ENCODE data around the gene CALCB.
A peak's percentile ranks its signal among the peaks of the same experiment; 100 is the strongest.

Gene CALCB

GRCh38 chr11:15071556-15072255 is 1.7 kb upstream of the CALCB start:
- DNase-seq (ENCODE audit: low read depth), result no peak
- no peak overlapping the region for H3K4me3 ChIP-seq (ENCODE audit: low read depth, low read length)
- TF ChIP-seq MAX (IDR thresholded peaks at IDR 0.05; ENCODE audit: low read depth, low read length) (no peak), POLR2A (IDR thresholded peaks at IDR 0.05; ENCODE audit: extremely low read depth, insufficient read length) (no peak), MYC (IDR thresholded peaks at IDR 0.05; ENCODE audit: low read depth, low read length) (no peak)
- TF ChIP-seq, protein P1, sequence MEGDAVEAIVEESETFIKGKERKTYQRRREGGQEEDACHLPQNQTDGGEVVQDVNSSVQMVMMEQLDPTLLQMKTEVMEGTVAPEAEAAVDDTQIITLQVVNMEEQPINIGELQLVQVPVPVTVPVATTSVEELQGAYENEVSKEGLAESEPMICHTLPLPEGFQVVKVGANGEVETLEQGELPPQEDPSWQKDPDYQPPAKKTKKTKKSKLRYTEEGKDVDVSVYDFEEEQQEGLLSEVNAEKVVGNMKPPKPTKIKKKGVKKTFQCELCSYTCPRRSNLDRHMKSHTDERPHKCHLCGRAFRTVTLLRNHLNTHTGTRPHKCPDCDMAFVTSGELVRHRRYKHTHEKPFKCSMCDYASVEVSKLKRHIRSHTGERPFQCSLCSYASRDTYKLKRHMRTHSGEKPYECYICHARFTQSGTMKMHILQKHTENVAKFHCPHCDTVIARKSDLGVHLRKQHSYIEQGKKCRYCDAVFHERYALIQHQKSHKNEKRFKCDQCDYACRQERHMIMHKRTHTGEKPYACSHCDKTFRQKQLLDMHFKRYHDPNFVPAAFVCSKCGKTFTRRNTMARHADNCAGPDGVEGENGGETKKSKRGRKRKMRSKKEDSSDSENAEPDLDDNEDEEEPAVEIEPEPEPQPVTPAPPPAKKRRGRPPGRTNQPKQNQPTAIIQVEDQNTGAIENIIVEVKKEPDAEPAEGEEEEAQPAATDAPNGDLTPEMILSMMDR (IDR thresholded peaks at IDR 0.05; ENCODE audit: low read depth, low read length), result no peak

DNA sequence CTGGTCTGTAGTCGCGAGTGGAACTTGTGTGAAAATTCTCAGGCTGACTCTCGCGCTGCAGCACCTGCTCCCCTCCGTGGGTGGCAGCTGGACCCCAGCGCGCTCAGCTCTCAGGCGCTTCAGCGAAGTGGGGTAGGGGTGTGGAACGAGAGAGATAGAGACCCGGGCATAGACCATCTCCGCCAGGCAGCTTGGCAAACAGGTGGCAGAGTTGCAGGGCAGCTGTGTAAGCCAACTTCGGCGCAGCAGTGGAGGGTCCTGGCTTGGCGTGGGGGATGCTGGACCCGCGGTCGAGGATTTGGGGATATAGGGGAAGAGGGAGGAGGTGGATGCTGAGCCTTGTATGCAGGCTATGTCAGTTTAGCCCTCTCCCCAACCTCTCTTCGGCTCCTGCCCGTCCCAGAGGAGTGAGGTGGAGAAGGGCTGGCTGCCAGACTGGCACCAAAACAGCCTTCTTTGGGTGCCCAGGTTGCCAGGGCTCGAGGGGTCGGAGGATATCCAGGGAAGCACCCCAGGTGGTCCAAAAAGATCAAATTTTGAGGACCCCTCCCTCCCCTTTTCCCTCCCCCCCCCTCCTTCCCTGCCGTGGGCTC is 746 bp upstream of the CALCB start:
- H3K4me3 ChIP-seq (ENCODE audit: low read depth, low read length), result no peak overlapping the region
- TF ChIP-seq, protein P1 (IDR thresholded peaks at IDR 0.05; ENCODE audit: low read depth, low read length), result no peak
- TF ChIP-seq MAX (IDR thresholded peaks at IDR 0.05; ENCODE audit: low read depth, low read length) (no peak), POLR2A (IDR thresholded peaks at IDR 0.05; ENCODE audit: extremely low read depth, insufficient read length) (no peak), MYC (IDR thresholded peaks at IDR 0.05; ENCODE audit: low read depth, low read length) (no peak)
- no peak for DNase-seq (ENCODE audit: low read depth)

GRCh38 chr11:15074206-15075161 is 1.1 kb downstream of the CALCB start:
- DNase-seq (ENCODE audit: low read depth), result peak; percentile 65
- TF ChIP-seq, protein P1 (IDR thresholded peaks at IDR 0.05; ENCODE audit: low read depth, low read length), result peak; percentile 48
- TF ChIP-seq MYC (IDR thresholded peaks at IDR 0.05; ENCODE audit: low read depth, low read length), result no peak
- no peak overlapping the region for H3K4me3 ChIP-seq (ENCODE audit: low read depth, low read length)

DNA sequence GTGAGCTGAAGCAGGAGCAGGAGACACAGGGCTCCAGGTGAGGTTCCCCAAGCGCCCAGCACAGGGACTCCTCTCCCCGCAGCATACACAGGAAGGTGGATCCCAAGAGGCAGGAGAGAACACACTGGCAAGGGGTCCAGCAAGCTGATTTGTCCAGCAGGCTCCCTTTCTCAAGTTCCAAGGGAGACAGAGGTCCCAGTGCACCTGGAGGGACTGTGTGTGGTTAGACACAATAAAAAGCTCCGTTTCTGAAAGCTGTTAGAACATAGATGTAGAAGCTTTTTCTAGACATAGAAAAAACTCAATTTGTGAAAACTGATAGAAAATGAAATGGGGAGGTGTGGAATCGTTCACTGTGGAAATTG is 1.8 kb downstream of the CALCB start:
- TF ChIP-seq MYC (IDR thresholded peaks at IDR 0.05; ENCODE audit: low read depth, low read length) (no peak), MAX (IDR thresholded peaks at IDR 0.05; ENCODE audit: low read depth, low read length) (no peak)
- H3K4me3 ChIP-seq (ENCODE audit: low read depth, low read length), result no peak overlapping the region
- DNase-seq (ENCODE audit: low read depth), result no peak

- DNase-seq (ENCODE audit: low read depth), result no peak
- TF ChIP-seq, protein P1 (IDR thresholded peaks at IDR 0.05; ENCODE audit: low read depth, low read length), result no peak
- TF ChIP-seq MYC (IDR thresholded peaks at IDR 0.05; ENCODE audit: low read depth, low read length) (no peak), POLR2A (IDR thresholded peaks at IDR 0.05; ENCODE audit: extremely low read depth, insufficient read length) (no peak), MAX (IDR thresholded peaks at IDR 0.05; ENCODE audit: low read depth, low read length) (no peak)
- H3K4me3 ChIP-seq (ENCODE audit: low read depth, low read length), result no peak overlapping the region
These were observed 17.8 kb downstream of the CALCB start for GRCh38 chr11:15091175-15091574.

GRCh38 chr11:15091625-15092024 is 18.2 kb downstream of the CALCB start:
- no peak overlapping the region for H3K4me3 ChIP-seq (ENCODE audit: low read depth, low read length)
- DNase-seq (ENCODE audit: low read depth), result no peak
- no peak for TF ChIP-seq POLR2A (IDR thresholded peaks at IDR 0.05; ENCODE audit: extremely low read depth, insufficient read length)
- TF ChIP-seq MYC (IDR thresholded peaks at IDR 0.05; ENCODE audit: low read depth, low read length), result no peak
- TF ChIP-seq, protein P1 (IDR thresholded peaks at IDR 0.05; ENCODE audit: low read depth, low read length), result no peak
- no peak for TF ChIP-seq MAX (IDR thresholded peaks at IDR 0.05; ENCODE audit: low read depth, low read length)
